Erythroblast (primary cell): ENCODE measurements around the gene MPIG6B.

Experiments used
- GATA1 ChIP-seq: IDR thresholded peaks from 2 replicates; pipeline ENCODE4 v1.6.1; 2011; ENCODE audit warnings: low read depth, mild to moderate bottlenecking, control low read depth, low read length, moderate library complexity
- POLR2A ChIP-seq: IDR thresholded peaks from 2 replicates; pipeline ENCODE4 v1.6.1; 2011; ENCODE audit warnings: mild to moderate bottlenecking, low read length

DNA sequence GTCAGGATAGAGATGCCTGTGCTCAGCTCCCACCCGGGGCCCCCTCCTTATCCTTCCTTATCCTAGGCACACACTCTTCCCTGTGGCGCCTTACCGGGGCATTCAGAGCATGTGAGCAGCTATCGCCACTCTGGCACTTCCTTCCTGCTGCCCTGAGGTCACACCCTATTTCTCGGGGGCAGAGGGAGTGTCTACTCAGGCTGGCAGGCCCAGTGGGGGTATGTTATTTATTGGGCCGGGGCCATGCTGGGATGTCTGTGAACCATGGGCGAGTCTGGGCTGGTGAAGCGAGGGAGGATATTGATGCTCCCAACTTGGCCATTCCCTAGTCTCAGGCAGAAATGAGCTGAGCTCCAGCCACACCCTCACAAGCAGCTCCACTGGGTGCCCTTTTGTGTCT is 11.9 kb upstream of the MPIG6B start:
- TF ChIP-seq POLR2A (peak; percentile 50), GATA1 (no peak)
